Colonic mucosa (tissue), 4 donors: Measurements from ENCODE around the gene CADPS. TPM values are rescaled to one million over a fixed set of nuclear protein-coding genes. Genes with fewer than 3 reads are reported as not detected.

Experiments used
- DNase-seq: peaks from one replicate; pipeline ENCODE4 v3.0.0-alpha.2; 2020
- H3K27ac ChIP-seq: fragments of 200-600 bp; one replicate; pipeline ENCODE4 v1.8.0; 2021
- H3K27me3 ChIP-seq: fragments of 200-600 bp; one replicate; pipeline ENCODE4 v1.8.0; 2021
- H3K36me3 ChIP-seq: fragments of 200-600 bp; one replicate; pipeline ENCODE4 v1.8.0; 2021
- H3K4me1 ChIP-seq: fragments of 200-600 bp; one replicate; pipeline ENCODE4 v1.8.0; 2021; ENCODE audit warnings: mild to moderate bottlenecking
- H3K4me3 ChIP-seq: fragments of 200-600 bp; one replicate; pipeline ENCODE4 v1.8.0; 2021
- H3K9ac ChIP-seq, 2 donors: one replicate each; pipeline ENCODE4 v1.7.0; 2013; ENCODE audit warnings: control low read depth in 2 of 2, low read depth in 2 of 2, low read length in 2 of 2
- H3K9me3 ChIP-seq: fragments of 200-600 bp; one replicate; pipeline ENCODE4 v1.8.0; 2021
- intact Hi-C: fragments of 100-400 bp; cut with DNase I; formaldehyde crosslinking; loops from one replicate; pipeline ENCODE4 v1.14.1; 2022
- total RNA-seq, 2 donors: library from RNA; stranded (reverse); fragmentation: NEBNext Ultra II Directional in 1 of 2; extraction: Animal tissue kit (Norgen Biotek cat#: 25700) in 1 of 2; gene quantifications; one replicate each; pipeline ENCODE4 v1.2.1, GENCODE V29; 2021
- TF ChIP-seq, protein P1 (sequence below): fragments of 200-600 bp; IDR thresholded peaks from one replicate; pipeline ENCODE4 v1.8.0; 2022; ENCODE audit warnings: antibody characterized with exemption, mild to moderate bottlenecking
- donor health status: healthy.
- donor health status: DM: no; HTN: no; CAD: no.
- donor health status: DM: no; HTN: no; CAD: no.

CADPS gene
- total RNA-seq, 2 donors from 2014 or later = 2.9 to 6.1 TPM

DNA sequence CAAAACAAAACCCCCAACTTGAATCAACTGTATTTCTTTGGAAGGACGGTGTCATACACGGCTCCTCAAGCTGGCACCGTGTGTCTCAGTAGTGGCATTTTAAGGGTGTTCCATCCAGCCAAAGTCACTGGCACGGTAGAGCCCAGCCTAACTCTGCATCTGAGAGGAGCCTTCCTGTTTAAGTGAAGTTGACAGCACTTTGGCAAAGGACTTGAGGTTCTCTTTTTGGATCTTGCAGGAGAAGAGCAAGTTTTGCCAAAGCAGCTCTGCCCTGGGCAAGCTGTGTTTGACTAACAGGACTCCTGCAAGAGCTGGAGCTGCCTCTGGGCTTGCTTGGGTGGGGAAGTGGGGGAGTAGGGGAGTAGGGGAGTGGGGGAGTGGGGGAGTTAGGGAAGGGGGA, 392.3 kb downstream of the CADPS start:
- Histone ChIP-seq H3K4me3 (no peak overlapping the region), H3K36me3 (no peaks in the 10 kb centered on the region), H3K27ac (no peak overlapping the region), H3K27me3 (no peaks in the 10 kb centered on the region), H3K9me3 (no peaks in the 10 kb centered on the region), H3K4me1 (no peaks in the 10 kb centered on the region), H3K9ac (no peak overlapping the region)
- no peak for DNase-seq
- intact Hi-C loops = no loop called here
- TF ChIP-seq, protein P1, sequence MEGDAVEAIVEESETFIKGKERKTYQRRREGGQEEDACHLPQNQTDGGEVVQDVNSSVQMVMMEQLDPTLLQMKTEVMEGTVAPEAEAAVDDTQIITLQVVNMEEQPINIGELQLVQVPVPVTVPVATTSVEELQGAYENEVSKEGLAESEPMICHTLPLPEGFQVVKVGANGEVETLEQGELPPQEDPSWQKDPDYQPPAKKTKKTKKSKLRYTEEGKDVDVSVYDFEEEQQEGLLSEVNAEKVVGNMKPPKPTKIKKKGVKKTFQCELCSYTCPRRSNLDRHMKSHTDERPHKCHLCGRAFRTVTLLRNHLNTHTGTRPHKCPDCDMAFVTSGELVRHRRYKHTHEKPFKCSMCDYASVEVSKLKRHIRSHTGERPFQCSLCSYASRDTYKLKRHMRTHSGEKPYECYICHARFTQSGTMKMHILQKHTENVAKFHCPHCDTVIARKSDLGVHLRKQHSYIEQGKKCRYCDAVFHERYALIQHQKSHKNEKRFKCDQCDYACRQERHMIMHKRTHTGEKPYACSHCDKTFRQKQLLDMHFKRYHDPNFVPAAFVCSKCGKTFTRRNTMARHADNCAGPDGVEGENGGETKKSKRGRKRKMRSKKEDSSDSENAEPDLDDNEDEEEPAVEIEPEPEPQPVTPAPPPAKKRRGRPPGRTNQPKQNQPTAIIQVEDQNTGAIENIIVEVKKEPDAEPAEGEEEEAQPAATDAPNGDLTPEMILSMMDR = no peak

DNA sequence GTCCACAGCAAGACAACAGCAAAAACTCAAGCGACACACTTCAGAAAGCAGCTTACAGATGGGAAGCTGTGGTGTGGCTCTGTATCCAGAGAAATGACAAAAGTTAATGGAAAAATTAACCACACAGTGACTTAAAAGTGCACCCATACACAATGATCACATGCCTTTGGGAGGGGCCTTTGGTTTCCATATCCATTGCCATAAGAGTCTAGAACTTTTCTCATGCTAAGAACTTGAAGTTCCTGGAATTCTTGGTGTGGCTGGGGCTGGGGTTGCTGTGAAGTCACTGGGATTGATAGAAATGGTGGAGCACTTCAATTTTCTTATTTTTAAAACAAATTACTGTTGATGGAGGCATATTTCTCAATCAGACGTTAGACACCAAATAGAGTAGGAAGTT, 393.3 kb downstream of the CADPS start:
- TF ChIP-seq, protein P1 = no peak
- DNase-seq = no peak

DNA sequence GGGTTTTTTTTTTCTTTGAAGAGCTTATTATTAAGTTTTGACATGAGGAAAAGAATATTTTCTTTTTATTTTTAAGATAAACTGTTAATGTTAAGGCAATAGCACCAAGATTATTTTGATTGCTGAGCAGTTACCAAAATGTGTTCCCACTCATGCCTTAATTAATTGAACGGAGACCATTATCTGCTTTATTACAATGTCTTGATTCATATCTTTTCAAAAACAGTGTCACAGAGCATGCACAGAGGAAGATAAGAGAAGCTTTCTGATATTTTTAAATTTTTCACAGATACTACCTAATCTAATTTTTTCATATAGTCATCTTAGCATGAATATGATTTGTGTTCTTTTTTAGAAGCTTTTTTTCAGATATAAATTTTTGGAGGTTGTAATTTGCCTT, 395.2 kb downstream of the CADPS start:
- no peak overlapping the region for H3K27ac ChIP-seq
- TF ChIP-seq, protein P1 = no peak
- no peak for DNase-seq
- no peaks in the 10 kb centered on the region for H3K9me3 ChIP-seq
- H3K4me1 ChIP-seq = no peaks in the 10 kb centered on the region
- intact Hi-C loops = no loop called here
- no peak overlapping the region for H3K4me3 ChIP-seq
- H3K9ac ChIP-seq = no peak overlapping the region
- H3K36me3 ChIP-seq = no peaks in the 10 kb centered on the region
- no peaks in the 10 kb centered on the region for H3K27me3 ChIP-seq

More for the DNA sequence above, 393.3 kb downstream of the CADPS start:
- Histone ChIP-seq H3K27ac (no peak overlapping the region), H3K9ac (no peak overlapping the region), H3K36me3 (no peaks in the 10 kb centered on the region), H3K9me3 (no peaks in the 10 kb centered on the region), H3K4me1 (no peaks in the 10 kb centered on the region), H3K4me3 (no peak overlapping the region), H3K27me3 (no peaks in the 10 kb centered on the region)
- intact Hi-C loops = no loop called here

DNA sequence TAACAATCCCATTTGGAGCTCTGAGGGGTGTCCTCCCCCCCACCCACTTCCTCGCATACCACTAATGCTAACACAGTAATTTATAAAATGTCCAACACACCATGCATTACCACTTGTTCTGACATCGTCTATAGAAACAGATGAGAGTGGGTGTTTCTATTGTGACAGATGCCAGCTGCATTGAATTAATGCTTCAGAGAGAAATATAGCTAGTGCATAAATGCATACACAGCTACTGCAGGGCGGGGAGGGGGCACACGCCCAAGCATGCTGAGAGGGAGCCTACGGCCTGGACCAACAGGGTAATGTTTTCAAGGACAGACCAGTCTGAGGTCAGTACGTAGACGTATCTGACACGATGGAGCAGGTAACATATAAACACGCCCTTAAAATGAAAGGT, 395.9 kb downstream of the CADPS start:
- Histone ChIP-seq H3K27ac (no peak overlapping the region), H3K4me3 (no peak overlapping the region), H3K36me3 (no peaks in the 10 kb centered on the region), H3K27me3 (no peaks in the 10 kb centered on the region), H3K4me1 (no peaks in the 10 kb centered on the region), H3K9me3 (no peaks in the 10 kb centered on the region), H3K9ac (no peak overlapping the region)
- intact Hi-C loops = no loop called here
- DNase-seq = no peak
- TF ChIP-seq, protein P1 = no peak

DNA sequence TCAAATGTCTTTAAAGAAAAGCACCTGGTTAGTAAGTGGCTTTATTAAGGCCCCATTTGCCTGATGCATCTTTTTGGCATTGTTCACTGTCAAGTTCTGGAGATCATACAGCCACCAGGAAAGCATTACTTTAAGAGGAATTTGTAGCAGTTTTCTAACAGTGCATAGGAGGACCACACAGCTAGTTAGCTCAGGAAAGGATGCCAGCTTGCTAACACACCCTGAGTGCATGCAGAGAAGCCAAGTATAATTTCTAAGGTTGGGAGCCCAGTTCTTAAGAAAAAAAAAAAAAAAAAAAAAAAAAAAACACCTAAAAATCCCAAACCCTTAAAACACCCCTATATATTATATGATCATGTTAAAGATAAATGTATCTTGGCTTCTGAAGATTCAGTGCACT, 399.9 kb downstream of the CADPS start:
- no peak for DNase-seq
- Histone ChIP-seq H3K4me3 (no peak overlapping the region), H3K27ac (no peak overlapping the region), H3K27me3 (no peaks in the 10 kb centered on the region), H3K36me3 (no peaks in the 10 kb centered on the region), H3K4me1 (no peaks in the 10 kb centered on the region), H3K9me3 (no peaks in the 10 kb centered on the region), H3K9ac (no peak overlapping the region)
- intact Hi-C loops = no loop called here
- TF ChIP-seq, protein P1 = no peak
